CD4-positive, CD25-positive, alpha-beta regulatory T cell (primary cell): ENCODE data around the gene TEX54. TPM values are rescaled to one million over a fixed set of nuclear protein-coding genes. Genes with fewer than 3 reads are reported as not detected.
"Not testable (repeated sequence)": the region's sequence is repeated elsewhere in the genome, so short reads cannot be mapped to it uniquely, and the experiment has no call there.

Source experiments
- ATAC-seq, 2 donors: fragments of 150-1000 bp; cut with Tn5 transposase; one replicate each; pipeline ENCODE4 v1.10.0; 2021; ENCODE audit warnings: low read depth in 2 of 2, moderate number of reproducible peaks in 2 of 2, moderate library complexity in 1 of 2
- DNase-seq, 3 donors: peaks; one replicate each; pipeline versions ENCODE4 v3.0.0 to v3.0.0-alpha.2; 2012 to 2022; ENCODE audit warnings: mixed read lengths in 1 of 3
- H3K27ac ChIP-seq: one replicate; pipeline ENCODE4 v1.7.0; 2013; ENCODE audit warnings: mild to moderate bottlenecking, low read length; ENCODE audit not compliant: insufficient read depth, poor library complexity, severe bottlenecking
- H3K27me3 ChIP-seq: one replicate; pipeline ENCODE4 v1.7.0; 2013; ENCODE audit warnings: low read length; ENCODE audit not compliant: control insufficient read depth, insufficient read depth
- H3K36me3 ChIP-seq: one replicate; pipeline ENCODE4 v1.7.0; 2013; ENCODE audit warnings: mild to moderate bottlenecking, low read length, moderate library complexity; ENCODE audit not compliant: control insufficient read depth, insufficient read depth
- H3K4me1 ChIP-seq: 2 replicates; pipeline ENCODE4 v1.7.0; 2013; ENCODE audit warnings: mild to moderate bottlenecking, low read length; ENCODE audit not compliant: insufficient read depth, control insufficient read depth, poor library complexity, severe bottlenecking
- H3K4me3 ChIP-seq: one replicate; pipeline ENCODE4 v1.7.0; 2013; ENCODE audit warnings: low read depth, mild to moderate bottlenecking, low read length, moderate library complexity
- H3K9me3 ChIP-seq, 2 experiments: 1 replicate in 1 of 2; 2 replicates in 1 of 2; pipeline ENCODE4 v1.7.0; 2013; ENCODE audit warnings: low read length in 2 of 2, mild to moderate bottlenecking in 1 of 2, moderate library complexity in 1 of 2; ENCODE audit not compliant: control insufficient read depth in 2 of 2
- H3K27ac Mint-ChIP-seq, 3 donors: one replicate each; pipeline ENCODE4 v1.8.0; 2020 to 2022; ENCODE audit warnings: mild to moderate bottlenecking in 3 of 3, mixed read lengths in 3 of 3, moderate library complexity in 2 of 3
- H3K27me3 Mint-ChIP-seq: one replicate; pipeline ENCODE4 v1.8.0; 2022; ENCODE audit warnings: mild to moderate bottlenecking, mixed read lengths
- H3K36me3 Mint-ChIP-seq: one replicate; pipeline ENCODE4 v1.8.0; 2020; ENCODE audit warnings: mixed read lengths
- H3K4me1 Mint-ChIP-seq, 4 donors: one replicate each; pipeline ENCODE4 v1.8.0; 2020 to 2022; ENCODE audit warnings: mixed read lengths in 4 of 4, mild to moderate bottlenecking in 1 of 4
- H3K4me3 Mint-ChIP-seq, 4 donors: one replicate each; pipeline ENCODE4 v1.8.0; 2020 to 2022; ENCODE audit warnings: mild to moderate bottlenecking in 4 of 4, mixed read lengths in 4 of 4, moderate library complexity in 3 of 4
- H3K9me3 Mint-ChIP-seq, 7 donors: one replicate each; pipeline ENCODE4 v1.8.0; 2020 to 2022; ENCODE audit warnings: mixed read lengths in 7 of 7, mild to moderate bottlenecking in 3 of 7, moderate library complexity in 2 of 7
- polyA plus RNA-seq, 4 donors: library from polyadenylated mRNA; unstranded; fragments of 300-500 nt; fragmentation: Illumina TruSeq; gene quantifications; one replicate each; pipeline ENCODE4 v1.2.3, GENCODE V29; 2021
- total RNA-seq: library from RNA; stranded (reverse); gene quantifications from one replicate; pipeline ENCODE4 v1.2.3, GENCODE V29; 2022

TEX54 gene
- total and polyA plus RNA-seq, 5 donors from 2014 or later, result 0.76 to 2.2 (median 2.1) TPM; not detected in 2

GRCh38 chr11:62831520-62832335, 913 bp downstream of the TEX54 start, which contains the start of gene STX5:
Gene STX5 (minus strand): TSS chr11:62832051. CDS start chr11:62831243, 808 bp downstream.
- H3K36me3 ChIP-seq, result peaks cover 32% of the 10 kb centered on the region

GRCh38 chr11:62830904-62831519, 1.6 kb downstream of the TEX54 start:
- H3K27ac Mint-ChIP-seq, result peak overlapping the region; percentile 96 to 100 (median 100)
- H3K4me1 ChIP-seq, result peaks cover 31% of the 10 kb centered on the region
- H3K27me3 ChIP-seq, result no peaks in the 10 kb centered on the region
- H3K4me1 Mint-ChIP-seq, result peaks cover 0 to 56% (median 29%) of the 10 kb centered on the region in 4 donors
- peaks cover 33% of the 10 kb centered on the region for H3K36me3 ChIP-seq
- no peaks in the 10 kb centered on the region for H3K27me3 Mint-ChIP-seq
- H3K36me3 Mint-ChIP-seq, result peaks cover 18% of the 10 kb centered on the region
- H3K4me3 ChIP-seq, result peak overlapping the region; percentile 64
- H3K9me3 Mint-ChIP-seq, result no peaks in the 10 kb centered on the region
- ATAC-seq, result no peak
- no peak for DNase-seq
- H3K4me3 Mint-ChIP-seq, result peak overlapping the region; percentile 96 to 100 (median 98)
- no peaks in the 10 kb centered on the region for H3K9me3 ChIP-seq
- peak overlapping the region; percentile 98 for H3K27ac ChIP-seq

More at GRCh38 chr11:62831520-62832335, 913 bp downstream of the TEX54 start, which contains the start of gene STX5:
- DNase-seq (peak; percentile 99 to 100 (median 99)), ATAC-seq (peak; percentile 93 to 94)
- Histone ChIP-seq H3K4me3 (peak within 1 kb of the TSS; percentile 78), H3K27me3 (no peaks in the 10 kb centered on the region), H3K4me1 (peaks cover 31% of the 10 kb centered on the region), H3K27ac (peak within 1 kb of the TSS; percentile 98), H3K9me3 (no peaks in the 10 kb centered on the region)
- Mint-ChIP-seq H3K4me1 (peaks cover 0 to 61% (median 29%) of the 10 kb centered on the region in 4 donors), H3K9me3 (no peaks in the 10 kb centered on the region), H3K36me3 (peaks cover 21% of the 10 kb centered on the region), H3K4me3 (peak within 1 kb of the TSS; percentile 96 to 100 (median 98)), H3K27me3 (no peaks in the 10 kb centered on the region), H3K27ac (peak within 1 kb of the TSS; percentile 96 to 100 (median 100))

DNA sequence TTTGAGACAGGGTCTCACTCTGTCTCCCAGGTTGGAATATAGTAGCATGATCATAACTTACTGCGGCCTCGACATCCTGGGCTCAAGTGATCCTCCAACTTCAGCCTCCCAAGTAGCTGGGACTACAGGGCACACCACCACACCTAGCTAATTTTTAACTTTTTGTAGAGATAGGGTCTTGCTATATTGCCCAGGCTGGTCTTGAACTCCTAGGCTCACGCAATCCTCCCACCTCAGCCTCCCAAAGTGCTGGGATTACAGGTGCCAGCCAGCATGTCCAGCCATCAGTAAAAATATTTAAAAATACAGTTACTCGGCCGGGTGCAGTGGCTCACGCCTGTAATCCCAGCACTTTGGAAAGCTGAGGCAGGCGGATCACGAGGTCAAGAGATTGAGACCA, 4.5 kb downstream of the TEX54 start:
- peaks cover 0 to 53% (median 22%) of the 10 kb centered on the region in 4 donors for H3K4me1 Mint-ChIP-seq
- peaks cover 41% of the 10 kb centered on the region for H3K36me3 ChIP-seq
- H3K9me3 Mint-ChIP-seq, H3K27ac ChIP-seq, DNase-seq, H3K9me3 ChIP-seq, H3K4me3 ChIP-seq, H3K27me3 ChIP-seq, H3K27me3 Mint-ChIP-seq, H3K27ac Mint-ChIP-seq, ATAC-seq: not testable (repeated sequence)
- peaks cover 31% of the 10 kb centered on the region for H3K4me1 ChIP-seq
- H3K4me3 Mint-ChIP-seq, result peak overlapping the region in 1 of 4 donors; percentile 9
- peaks cover 29% of the 10 kb centered on the region for H3K36me3 Mint-ChIP-seq

DNA sequence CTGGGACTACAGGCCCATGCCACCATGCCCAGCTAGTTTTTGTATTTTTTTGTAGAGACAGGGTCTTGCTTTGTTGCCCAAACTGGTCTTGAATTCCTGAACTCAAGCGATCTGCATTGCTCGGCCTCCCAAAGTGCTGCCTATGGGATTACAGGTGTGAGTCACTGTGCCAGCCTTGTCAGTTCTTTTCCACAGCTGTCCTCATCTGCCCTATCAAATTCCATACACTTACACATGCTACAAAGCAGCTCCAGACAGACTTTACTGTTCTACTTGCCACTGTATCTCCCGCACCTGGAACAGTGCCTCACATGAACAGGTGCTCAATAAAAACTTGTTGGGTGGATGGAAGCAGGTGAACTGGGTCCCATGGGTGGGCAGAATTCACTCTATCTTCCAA, 9.0 kb downstream of the TEX54 start:
- Mint-ChIP-seq H3K36me3 (peaks cover 46% of the 10 kb centered on the region), H3K4me3 (peak overlapping the region in 2 of 4 donors; percentile 4 to 16), H3K27me3 (no peaks in the 10 kb centered on the region), H3K27ac (peak overlapping the region in 1 of 3 donors; percentile 46), H3K9me3 (no peaks in the 10 kb centered on the region), H3K4me1 (peaks cover 5 to 22% (median 8%) of the 10 kb centered on the region in 4 donors)
- ATAC-seq (no peak), DNase-seq (no peak)
- H3K9me3 ChIP-seq, result no peaks in the 10 kb centered on the region
- H3K27ac ChIP-seq, result no peak overlapping the region
- H3K27me3 ChIP-seq, result no peaks in the 10 kb centered on the region
- peaks cover 5% of the 10 kb centered on the region for H3K4me1 ChIP-seq
- H3K36me3 ChIP-seq, result peaks cover 72% of the 10 kb centered on the region
- H3K4me3 ChIP-seq, result no peak overlapping the region

GRCh38 chr11:62817129-62817528, 15.5 kb downstream of the TEX54 start:
- peaks cover 28% of the 10 kb centered on the region for H3K36me3 ChIP-seq
- ATAC-seq (no peak), DNase-seq (no peak)
- H3K9me3 ChIP-seq, result no peaks in the 10 kb centered on the region
- H3K4me1 Mint-ChIP-seq, result no peaks in the 10 kb centered on the region
- H3K27me3 ChIP-seq, result no peaks in the 10 kb centered on the region
- H3K4me3 ChIP-seq, result no peak overlapping the region
- H3K9me3 Mint-ChIP-seq, result no peaks in the 10 kb centered on the region
- H3K4me1 ChIP-seq, result no peaks in the 10 kb centered on the region
- H3K4me3 Mint-ChIP-seq, result no peak overlapping the region
- peaks cover 17% of the 10 kb centered on the region for H3K36me3 Mint-ChIP-seq
- no peaks in the 10 kb centered on the region for H3K27me3 Mint-ChIP-seq
- H3K27ac ChIP-seq, result no peak overlapping the region
- no peak overlapping the region for H3K27ac Mint-ChIP-seq

GRCh38 chr11:62816557-62816956, 16.1 kb downstream of the TEX54 start:
- H3K4me1 Mint-ChIP-seq, result no peaks in the 10 kb centered on the region
- Histone ChIP-seq H3K36me3 (peaks cover 24% of the 10 kb centered on the region), H3K9me3 (no peaks in the 10 kb centered on the region), H3K27ac (no peak overlapping the region), H3K27me3 (no peaks in the 10 kb centered on the region), H3K4me3 (no peak overlapping the region), H3K4me1 (no peaks in the 10 kb centered on the region)
- peaks cover 17% of the 10 kb centered on the region for H3K36me3 Mint-ChIP-seq
- no peaks in the 10 kb centered on the region for H3K9me3 Mint-ChIP-seq
- H3K27me3 Mint-ChIP-seq, result no peaks in the 10 kb centered on the region
- peak overlapping the region in 1 of 3 donors; percentile 45 for H3K27ac Mint-ChIP-seq
- ATAC-seq, result no peak
- DNase-seq, result no peak
- H3K4me3 Mint-ChIP-seq, result no peak overlapping the region

GRCh38 chr11:62811659-62812058, 21.0 kb downstream of the TEX54 start:
- H3K9me3 ChIP-seq, result no peaks in the 10 kb centered on the region
- H3K4me1 Mint-ChIP-seq, result peaks cover 0 to 3% (median 0%) of the 10 kb centered on the region in 4 donors
- no peak overlapping the region for H3K4me3 ChIP-seq
- no peaks in the 10 kb centered on the region for H3K9me3 Mint-ChIP-seq
- peaks cover 6% of the 10 kb centered on the region for H3K36me3 ChIP-seq
- H3K4me1 ChIP-seq, result no peaks in the 10 kb centered on the region
- peaks cover 4% of the 10 kb centered on the region for H3K36me3 Mint-ChIP-seq
- no peak overlapping the region for H3K27ac ChIP-seq
- H3K27ac Mint-ChIP-seq, result peak overlapping the region in 1 of 3 donors; percentile 39
- ATAC-seq (no peak), DNase-seq (no peak)
- peak overlapping the region in 2 of 4 donors; percentile 2 to 28 for H3K4me3 Mint-ChIP-seq
- H3K27me3 Mint-ChIP-seq, result no peaks in the 10 kb centered on the region
- no peaks in the 10 kb centered on the region for H3K27me3 ChIP-seq
